Activated CD8-positive, alpha-beta memory T cell treated with anti-CD3 and anti-CD28 coated beads, Interleukin-2, amount 10 ng/mL, durations not matched to agents 7 days and 5 days (primary cell): Measurements from ENCODE around the gene CYP2S1. TPM values are rescaled to one million over a fixed set of nuclear protein-coding genes. Genes with fewer than 3 reads are reported as not detected.
"Not testable (repeated sequence)": the region's sequence is repeated elsewhere in the genome, so short reads cannot be mapped to it uniquely, and the experiment has no call there.

Experiments
- ATAC-seq: fragments of 150-1000 bp; cut with Tn5 transposase; one replicate; pipeline ENCODE4 v1.10.0; 2021; ENCODE audit warnings: moderate library complexity
- CTCF ChIA-PET: fragments of 350-600 bp; sonication (Branson Sonifier 250); formaldehyde crosslinking; loops from one replicate; lab custom pipeline; 2021; ENCODE audit warnings: antibody characterized with exemption; lab: Charles Lee
- DNase-seq: peaks from one replicate; pipeline ENCODE4 v3.0.0-alpha.2; 2020
- H3K27ac Mint-ChIP-seq: one replicate; pipeline ENCODE4 v1.8.0; 2021; ENCODE audit warnings: mild to moderate bottlenecking, mixed read lengths
- H3K27me3 Mint-ChIP-seq: one replicate; pipeline ENCODE4 v1.8.0; 2021; ENCODE audit warnings: mixed read lengths
- H3K36me3 Mint-ChIP-seq: one replicate; pipeline ENCODE4 v1.8.0; 2021; ENCODE audit warnings: mild to moderate bottlenecking, mixed read lengths
- H3K4me1 Mint-ChIP-seq: one replicate; pipeline ENCODE4 v1.8.0; 2021; ENCODE audit warnings: mixed read lengths
- H3K4me3 Mint-ChIP-seq: one replicate; pipeline ENCODE4 v1.8.0; 2021; ENCODE audit warnings: mild to moderate bottlenecking, moderate library complexity, mixed read lengths
- H3K9me3 Mint-ChIP-seq: one replicate; pipeline ENCODE4 v1.8.0; 2022; ENCODE audit warnings: low read depth, mixed read lengths
- total RNA-seq, 2 experiments: library from RNA; stranded (reverse); gene quantifications; one replicate each; pipeline ENCODE4 v1.2.3, GENCODE V29; 2021

Gene CYP2S1
- total RNA-seq, 2 experiments from 2014 or later: 0.19 TPM; not detected in 1

DNA sequence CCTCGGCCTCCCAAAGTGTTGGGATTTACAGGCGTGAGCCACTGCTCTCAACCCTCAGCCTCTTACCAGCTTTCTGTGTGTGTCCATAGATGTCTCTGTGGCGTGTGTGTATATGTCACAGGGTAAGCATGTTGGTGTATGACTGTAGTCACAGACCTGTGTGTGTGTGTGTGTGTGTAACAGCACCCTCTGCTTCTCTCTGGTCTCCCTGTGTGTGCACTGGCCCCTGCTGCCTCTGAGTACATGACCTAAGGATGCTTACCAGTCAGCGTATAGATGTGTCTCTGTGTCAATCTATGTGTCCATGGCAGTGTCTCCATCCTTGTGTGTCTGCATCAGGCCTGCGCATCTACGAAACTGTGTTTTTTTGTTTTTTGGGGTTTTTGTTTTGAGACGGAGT lies 31.6 kb downstream of the CYP2S1 start:
- DNase-seq (no peak), ATAC-seq (no peak)
- H3K4me3 Mint-ChIP-seq: no peak overlapping the region
- H3K27ac Mint-ChIP-seq: no peak overlapping the region
- CTCF ChIA-PET: no interaction called here
- H3K36me3 Mint-ChIP-seq: no peaks in the 10 kb centered on the region
- H3K27me3 Mint-ChIP-seq: peaks cover 34% of the 10 kb centered on the region
- H3K9me3 Mint-ChIP-seq: no peaks in the 10 kb centered on the region
- H3K4me1 Mint-ChIP-seq: peaks cover 17% of the 10 kb centered on the region

DNA sequence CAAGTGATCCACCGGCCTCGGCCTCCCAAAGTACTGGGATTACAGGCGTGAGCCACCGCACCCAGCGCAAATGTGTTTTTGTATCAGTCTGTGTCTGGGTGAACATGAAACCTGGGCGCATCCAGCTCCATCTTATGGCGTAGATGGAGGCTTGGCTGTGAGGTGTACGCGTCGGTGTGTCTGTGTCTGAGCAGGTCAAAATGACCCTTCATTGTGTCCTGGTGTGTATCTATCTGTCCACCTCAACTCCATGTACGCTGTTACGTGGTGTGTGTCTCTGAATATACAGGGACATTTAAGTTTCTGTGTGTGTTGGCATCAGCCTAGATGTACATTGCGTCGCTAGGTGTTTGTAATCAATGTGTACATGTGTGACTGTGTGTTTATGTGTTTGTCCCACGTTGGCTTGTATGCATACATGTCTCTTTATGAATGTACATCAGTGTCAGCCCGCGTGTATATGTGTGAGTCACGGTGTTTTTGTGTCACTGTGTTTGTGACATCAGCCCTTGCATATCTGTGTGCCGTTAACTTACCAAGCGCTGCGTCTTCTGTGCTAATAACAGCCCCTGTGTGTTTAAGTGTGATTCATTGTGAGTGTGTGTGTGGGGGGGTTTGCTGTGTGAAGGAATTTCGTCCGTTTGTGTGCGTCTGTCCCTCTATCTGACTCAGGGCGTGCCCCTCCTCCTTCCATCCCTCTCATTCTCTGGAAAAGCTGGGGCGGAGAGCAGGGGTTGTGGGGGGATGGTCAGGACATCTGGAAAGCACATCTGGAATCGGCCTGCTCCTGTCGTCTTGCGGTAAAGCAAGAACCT lies 32.4 kb downstream of the CYP2S1 start:
- CTCF ChIA-PET: interaction anchor here (1.0 to 1.3 kb wide), 2 partner anchors 21 to 37 kb away, joined by 7 read pairs; no protein-coding TSS in a partner anchor
- Mint-ChIP-seq H3K27me3 (peaks cover 27% of the 10 kb centered on the region), H3K4me1 (peaks cover 17% of the 10 kb centered on the region), H3K36me3 (no peaks in the 10 kb centered on the region), H3K9me3 (no peaks in the 10 kb centered on the region), H3K4me3 (peak overlapping the region; percentile 59), H3K27ac (peak overlapping the region; percentile 69)
- ATAC-seq (peak; percentile 29), DNase-seq (peak; percentile 45)

- Mint-ChIP-seq H3K9me3 (no peaks in the 10 kb centered on the region), H3K4me1 (peaks cover 17% of the 10 kb centered on the region), H3K27me3 (peaks cover 19% of the 10 kb centered on the region), H3K4me3 (peak overlapping the region; percentile 74), H3K27ac (no peak overlapping the region), H3K36me3 (no peaks in the 10 kb centered on the region)
- CTCF ChIA-PET: interaction anchor here (0.9 to 1.3 kb wide), 4 partner anchors 22 to 591 kb away, joined by 3 to 7 read pairs (median 5); no protein-coding TSS in a partner anchor
- ATAC-seq (peak; percentile 63), DNase-seq (peak; percentile 50)
Measured at GRCh38 chr19:41226053-41226873, 33.2 kb downstream of the CYP2S1 start.

DNA sequence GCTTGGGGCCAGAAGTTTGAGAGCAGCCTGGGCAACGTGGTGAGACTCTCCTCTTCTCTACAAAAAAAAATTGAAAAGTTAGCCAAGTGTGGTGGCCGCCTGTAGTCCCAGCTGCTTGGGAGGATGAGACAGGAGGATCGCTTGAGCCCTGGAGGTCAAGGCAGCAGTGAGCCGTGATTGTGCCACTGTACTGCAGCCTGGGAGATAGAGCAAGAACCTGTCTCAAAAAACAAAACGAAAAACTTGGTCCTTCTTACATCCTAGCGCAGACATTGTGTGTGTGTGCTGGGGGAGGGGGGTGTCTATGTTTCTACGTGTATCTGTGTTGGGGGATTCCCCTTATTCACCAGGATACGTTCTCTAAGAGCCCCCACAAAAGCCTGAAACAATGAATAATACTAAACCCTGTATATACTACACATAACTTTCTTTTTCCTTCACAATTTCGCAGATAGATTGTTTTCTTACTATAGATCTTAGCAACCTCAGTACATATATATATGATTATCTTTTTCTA lies 33.9 kb downstream of the CYP2S1 start:
- no peak overlapping the region for H3K27ac Mint-ChIP-seq
- no peak for DNase-seq
- CTCF ChIA-PET: interaction anchor here (0.9 to 1.3 kb wide), 4 partner anchors 23 to 592 kb away, joined by 3 to 7 read pairs (median 5); no protein-coding TSS in a partner anchor
- peaks cover 17% of the 10 kb centered on the region for H3K4me1 Mint-ChIP-seq
- H3K36me3 Mint-ChIP-seq: no peaks in the 10 kb centered on the region
- no peak for ATAC-seq
- peak overlapping the region; percentile 74 for H3K4me3 Mint-ChIP-seq
- H3K9me3 Mint-ChIP-seq: no peaks in the 10 kb centered on the region
- H3K27me3 Mint-ChIP-seq: peaks cover 15% of the 10 kb centered on the region

GRCh38 chr19:41228486-41228885 lies 35.5 kb downstream of the CYP2S1 start:
- no peak overlapping the region for H3K27ac Mint-ChIP-seq
- H3K4me1 Mint-ChIP-seq: peaks cover 17% of the 10 kb centered on the region
- H3K4me3 Mint-ChIP-seq: no peak overlapping the region
- H3K9me3 Mint-ChIP-seq: no peaks in the 10 kb centered on the region
- H3K27me3 Mint-ChIP-seq: peaks cover 11% of the 10 kb centered on the region
- CTCF ChIA-PET: interaction anchor here (1.4 to 1.5 kb wide), 2 partner anchors 34 to 80 kb away, joined by 3 to 5 read pairs; no protein-coding TSS in a partner anchor
- DNase-seq (no peak), ATAC-seq (no peak)
- H3K36me3 Mint-ChIP-seq: no peaks in the 10 kb centered on the region

- H3K36me3 Mint-ChIP-seq, CTCF ChIA-PET, H3K27ac Mint-ChIP-seq, DNase-seq, H3K9me3 Mint-ChIP-seq, H3K27me3 Mint-ChIP-seq, H3K4me3 Mint-ChIP-seq, ATAC-seq: not testable (repeated sequence)
- peaks cover 17% of the 10 kb centered on the region for H3K4me1 Mint-ChIP-seq
Measured at GRCh38 chr19:41229338-41229737, 36.3 kb downstream of the CYP2S1 start.

- DNase-seq: no peak
- H3K36me3 Mint-ChIP-seq: no peaks in the 10 kb centered on the region
- no peaks in the 10 kb centered on the region for H3K9me3 Mint-ChIP-seq
- H3K4me1 Mint-ChIP-seq: peaks cover 16% of the 10 kb centered on the region
- no peak for ATAC-seq
- no peak overlapping the region for H3K4me3 Mint-ChIP-seq
- CTCF ChIA-PET: interaction anchor here (1.6 kb wide), 1 partner anchor 32 kb away, joined by 3 read pairs; no protein-coding TSS in a partner anchor
- peaks cover 6% of the 10 kb centered on the region for H3K27me3 Mint-ChIP-seq
- H3K27ac Mint-ChIP-seq: no peak overlapping the region
Measured at GRCh38 chr19:41230067-41230857, 37.2 kb downstream of the CYP2S1 start.

- Mint-ChIP-seq H3K27me3 (no peaks in the 10 kb centered on the region), H3K27ac (no peak overlapping the region), H3K4me3 (no peak overlapping the region), H3K36me3 (no peaks in the 10 kb centered on the region), H3K9me3 (no peaks in the 10 kb centered on the region), H3K4me1 (peaks cover 2% of the 10 kb centered on the region)
- ATAC-seq: no peak
- CTCF ChIA-PET: no interaction called here
- no peak for DNase-seq
Measured at GRCh38 chr19:41232686-41233085, 39.7 kb downstream of the CYP2S1 start.

GRCh38 chr19:41233748-41234240 lies 40.8 kb downstream of the CYP2S1 start:
- Mint-ChIP-seq H3K9me3 (no peaks in the 10 kb centered on the region), H3K4me1 (no peaks in the 10 kb centered on the region), H3K27ac (no peak overlapping the region), H3K27me3 (no peaks in the 10 kb centered on the region), H3K4me3 (no peak overlapping the region), H3K36me3 (no peaks in the 10 kb centered on the region)
- CTCF ChIA-PET: no interaction called here
- DNase-seq: no peak
- ATAC-seq: no peak

DNA sequence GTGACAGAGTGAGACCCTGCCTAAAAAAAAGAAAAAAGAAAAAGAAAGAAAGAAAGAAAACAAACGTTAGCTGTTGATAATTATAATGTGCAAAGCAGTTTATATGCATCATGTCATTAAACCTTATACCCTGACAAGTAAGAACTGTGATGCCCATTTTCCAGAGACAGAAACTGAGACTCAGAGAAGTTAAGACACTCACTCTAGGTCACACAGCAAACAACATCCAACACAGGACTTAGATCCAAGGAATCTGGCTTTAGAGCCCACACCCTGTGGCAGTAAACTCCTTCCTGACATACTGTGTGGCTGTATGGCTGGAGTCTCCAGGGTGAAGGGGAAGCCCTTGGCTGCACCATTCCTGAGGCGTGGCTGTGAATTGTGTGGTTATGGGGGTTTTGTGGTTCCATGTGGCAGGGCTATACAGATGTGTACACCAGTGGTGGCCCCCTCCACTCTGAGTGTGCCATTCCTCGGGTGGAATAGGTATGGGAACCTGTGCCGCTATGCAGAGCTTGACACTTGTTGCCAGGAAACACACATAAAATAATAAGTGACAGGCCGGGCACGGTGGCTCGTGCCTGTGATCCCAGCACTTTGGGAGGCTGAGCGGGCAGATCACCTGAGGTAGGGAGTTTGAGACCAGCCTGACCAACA lies 41.6 kb downstream of the CYP2S1 start:
- no peak for ATAC-seq
- CTCF ChIA-PET: no interaction called here
- Mint-ChIP-seq H3K9me3 (no peaks in the 10 kb centered on the region), H3K4me3 (no peak overlapping the region), H3K36me3 (no peaks in the 10 kb centered on the region), H3K27me3 (no peaks in the 10 kb centered on the region), H3K4me1 (no peaks in the 10 kb centered on the region), H3K27ac (no peak overlapping the region)
- no peak for DNase-seq

DNA sequence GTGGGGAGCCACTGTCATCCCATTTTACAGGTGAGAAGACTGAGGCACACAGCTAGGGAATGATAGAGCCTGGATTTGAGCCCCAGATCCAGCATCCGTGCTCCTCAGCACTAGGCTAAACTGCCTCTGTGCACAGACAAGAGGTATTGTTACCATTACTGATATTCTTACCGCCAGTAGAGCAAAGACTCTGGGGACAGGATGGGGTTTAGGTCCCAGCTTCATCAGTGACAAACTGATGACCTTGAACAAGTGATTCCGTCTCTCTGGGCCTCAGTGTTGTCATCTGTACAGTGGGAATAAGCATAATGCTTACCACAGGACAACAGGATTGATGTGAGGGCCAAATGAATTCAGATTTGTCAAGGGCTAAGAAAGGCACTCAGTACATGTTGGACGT lies 42.5 kb downstream of the CYP2S1 start:
- no peak for ATAC-seq
- CTCF ChIA-PET: interaction anchor here (2.1 kb wide), 1 partner anchor 13 kb away, joined by 5 read pairs; no protein-coding TSS in a partner anchor
- H3K27me3 Mint-ChIP-seq: no peaks in the 10 kb centered on the region
- H3K27ac Mint-ChIP-seq: no peak overlapping the region
- H3K9me3 Mint-ChIP-seq: no peaks in the 10 kb centered on the region
- no peak overlapping the region for H3K4me3 Mint-ChIP-seq
- no peaks in the 10 kb centered on the region for H3K36me3 Mint-ChIP-seq
- H3K4me1 Mint-ChIP-seq: no peaks in the 10 kb centered on the region
- no peak for DNase-seq

- H3K27ac Mint-ChIP-seq: no peak overlapping the region
- no peaks in the 10 kb centered on the region for H3K36me3 Mint-ChIP-seq
- H3K27me3 Mint-ChIP-seq: no peaks in the 10 kb centered on the region
- H3K9me3 Mint-ChIP-seq: no peaks in the 10 kb centered on the region
- no peak overlapping the region for H3K4me3 Mint-ChIP-seq
- ATAC-seq (no peak), DNase-seq (no peak)
- CTCF ChIA-PET: no interaction called here
- no peaks in the 10 kb centered on the region for H3K4me1 Mint-ChIP-seq
Measured at GRCh38 chr19:41238244-41238643, 45.2 kb downstream of the CYP2S1 start.
